Measurements from ENCODE around the gene FRMD4A.

Gene FRMD4A

DNA sequence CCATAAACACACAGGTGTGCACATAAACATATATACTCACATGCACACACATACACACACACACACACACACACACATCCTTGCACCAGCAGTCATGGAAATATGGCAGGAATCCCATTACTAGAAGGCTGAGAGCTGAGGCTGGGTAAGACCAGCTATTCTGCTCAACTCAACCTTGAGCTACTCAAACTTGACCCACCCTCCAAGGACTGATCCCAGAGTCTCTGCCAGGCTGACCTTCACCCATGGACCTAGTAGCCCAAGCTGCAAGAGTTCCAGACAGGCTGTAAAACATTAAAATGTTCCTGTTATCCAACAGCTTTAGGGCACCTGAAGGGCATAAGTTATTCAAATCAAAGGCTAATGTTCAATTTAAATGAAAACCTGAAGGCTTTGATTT, 134.6 kb downstream of the FRMD4A start:
- Histone ChIP-seq H3K4me3 (ENCODE audit: low read depth in 1 of 2, low read length in 2 of 2) (no peak overlapping the region), H3K27me3 (ENCODE audit: insufficient read depth, low read length, poor library complexity) (peaks cover 16% of the 10 kb centered on the region), H3K9me3 (ENCODE audit: insufficient read depth, low read length, severe bottlenecking) (no peaks in the 10 kb centered on the region), H2AFZ (ENCODE audit: low read depth, low read length) (no peak overlapping the region), H3K27ac (ENCODE audit: low read length) (no peak overlapping the region), H3K4me2 (ENCODE audit: insufficient read depth, low read length) (no peak overlapping the region), H3K79me2 (ENCODE audit: insufficient read depth, low read length) (no peaks in the 10 kb centered on the region), H4K20me1 (ENCODE audit: insufficient read depth, low read length) (no peaks in the 10 kb centered on the region; the same call in 1 of the 2 replicates), H3K4me1 (ENCODE audit: insufficient read depth, low read length) (no peaks in the 10 kb centered on the region), H3K9ac (ENCODE audit: low read depth, low read length) (no peak overlapping the region), H3K36me3 (ENCODE audit: insufficient read depth, low read length) (no peaks in the 10 kb centered on the region)
- ATAC-seq (ENCODE audit: insufficient read depth, low read depth) (no peak), DNase-seq (no peak)
- TF ChIP-seq, protein P1, sequence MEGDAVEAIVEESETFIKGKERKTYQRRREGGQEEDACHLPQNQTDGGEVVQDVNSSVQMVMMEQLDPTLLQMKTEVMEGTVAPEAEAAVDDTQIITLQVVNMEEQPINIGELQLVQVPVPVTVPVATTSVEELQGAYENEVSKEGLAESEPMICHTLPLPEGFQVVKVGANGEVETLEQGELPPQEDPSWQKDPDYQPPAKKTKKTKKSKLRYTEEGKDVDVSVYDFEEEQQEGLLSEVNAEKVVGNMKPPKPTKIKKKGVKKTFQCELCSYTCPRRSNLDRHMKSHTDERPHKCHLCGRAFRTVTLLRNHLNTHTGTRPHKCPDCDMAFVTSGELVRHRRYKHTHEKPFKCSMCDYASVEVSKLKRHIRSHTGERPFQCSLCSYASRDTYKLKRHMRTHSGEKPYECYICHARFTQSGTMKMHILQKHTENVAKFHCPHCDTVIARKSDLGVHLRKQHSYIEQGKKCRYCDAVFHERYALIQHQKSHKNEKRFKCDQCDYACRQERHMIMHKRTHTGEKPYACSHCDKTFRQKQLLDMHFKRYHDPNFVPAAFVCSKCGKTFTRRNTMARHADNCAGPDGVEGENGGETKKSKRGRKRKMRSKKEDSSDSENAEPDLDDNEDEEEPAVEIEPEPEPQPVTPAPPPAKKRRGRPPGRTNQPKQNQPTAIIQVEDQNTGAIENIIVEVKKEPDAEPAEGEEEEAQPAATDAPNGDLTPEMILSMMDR (IDR thresholded peaks at IDR 0.05; ENCODE audit: borderline replicate concordance, extremely low read depth, low read length, poor library complexity, severe bottlenecking), result no peak
- TF ChIP-seq EZH2 (IDR thresholded peaks at IDR 0.05; ENCODE audit: borderline replicate concordance, low read depth, low read length, severe bottlenecking), result no peak

DNA sequence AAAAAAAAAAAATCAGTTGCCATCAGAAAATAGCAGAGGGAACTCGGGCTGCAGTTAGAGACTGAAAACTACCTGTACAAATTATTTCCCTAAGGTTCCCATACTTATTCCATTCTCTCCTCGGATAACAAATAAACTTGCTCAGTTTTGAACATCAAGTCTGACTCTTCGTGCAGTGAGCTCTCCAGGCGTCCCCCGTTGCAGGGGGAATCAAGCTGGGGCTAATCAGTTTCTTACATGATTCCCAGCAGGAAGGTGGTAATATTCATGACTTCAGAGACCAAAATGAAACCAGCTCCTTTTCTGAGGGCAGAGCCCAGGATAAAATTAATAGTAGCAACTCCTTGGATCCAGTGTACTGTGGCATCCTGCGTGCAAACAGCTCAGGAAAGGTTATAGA, 135.3 kb downstream of the FRMD4A start:
- no peak for ATAC-seq (ENCODE audit: insufficient read depth, low read depth)
- H2AFZ ChIP-seq (ENCODE audit: low read depth, low read length), result no peak overlapping the region

GRCh38 chr10:14192746-14193145, 138.0 kb downstream of the FRMD4A start:
- Histone ChIP-seq H4K20me1 (ENCODE audit: insufficient read depth, low read length) (no peaks in the 10 kb centered on the region), H3K9me3 (ENCODE audit: insufficient read depth, low read length, severe bottlenecking) (no peaks in the 10 kb centered on the region), H3K9ac (ENCODE audit: low read depth, low read length) (no peak overlapping the region), H3K27me3 (ENCODE audit: insufficient read depth, low read length, poor library complexity) (peaks cover 13% of the 10 kb centered on the region), H3K36me3 (ENCODE audit: insufficient read depth, low read length) (no peaks in the 10 kb centered on the region), H3K79me2 (ENCODE audit: insufficient read depth, low read length) (no peaks in the 10 kb centered on the region), H2AFZ (ENCODE audit: low read depth, low read length) (no peak overlapping the region), H3K27ac (ENCODE audit: low read length) (no peak overlapping the region), H3K4me3 (ENCODE audit: low read depth in 1 of 2, low read length in 2 of 2) (no peak overlapping the region), H3K4me2 (ENCODE audit: insufficient read depth, low read length) (no peak overlapping the region), H3K4me1 (ENCODE audit: insufficient read depth, low read length) (no peaks in the 10 kb centered on the region)
- ATAC-seq (ENCODE audit: insufficient read depth, low read depth) (no peak), DNase-seq (no peak)
- no peak for TF ChIP-seq EZH2 (IDR thresholded peaks at IDR 0.05; ENCODE audit: borderline replicate concordance, low read depth, low read length, severe bottlenecking)

More for the DNA sequence above, 135.3 kb downstream of the FRMD4A start:
- no peak for DNase-seq
- no peak overlapping the region for H3K4me2 ChIP-seq (ENCODE audit: insufficient read depth, low read length)
- no peaks in the 10 kb centered on the region for H4K20me1 ChIP-seq (ENCODE audit: insufficient read depth, low read length)
- no peak overlapping the region for H3K9ac ChIP-seq (ENCODE audit: low read depth, low read length)
- no peaks in the 10 kb centered on the region for H3K9me3 ChIP-seq (ENCODE audit: insufficient read depth, low read length, severe bottlenecking)
- H3K4me3 ChIP-seq (ENCODE audit: low read depth in 1 of 2, low read length in 2 of 2), result no peak overlapping the region
- H3K27me3 ChIP-seq (ENCODE audit: insufficient read depth, low read length, poor library complexity), result peaks cover 13% of the 10 kb centered on the region
- H3K4me1 ChIP-seq (ENCODE audit: insufficient read depth, low read length), result no peaks in the 10 kb centered on the region
- no peak for TF ChIP-seq EZH2 (IDR thresholded peaks at IDR 0.05; ENCODE audit: borderline replicate concordance, low read depth, low read length, severe bottlenecking)
- TF ChIP-seq, protein P1 (IDR thresholded peaks at IDR 0.05; ENCODE audit: borderline replicate concordance, extremely low read depth, low read length, poor library complexity, severe bottlenecking), result no peak
- H3K79me2 ChIP-seq (ENCODE audit: insufficient read depth, low read length), result no peaks in the 10 kb centered on the region
- no peak overlapping the region for H3K27ac ChIP-seq (ENCODE audit: low read length)
- no peaks in the 10 kb centered on the region for H3K36me3 ChIP-seq (ENCODE audit: insufficient read depth, low read length)

GRCh38 chr10:14191871-14192270, 138.9 kb downstream of the FRMD4A start:
- no peaks in the 10 kb centered on the region for H3K9me3 ChIP-seq (ENCODE audit: insufficient read depth, low read length, severe bottlenecking)
- H3K27me3 ChIP-seq (ENCODE audit: insufficient read depth, low read length, poor library complexity), result peaks cover 13% of the 10 kb centered on the region
- H2AFZ ChIP-seq (ENCODE audit: low read depth, low read length), result no peak overlapping the region
- TF ChIP-seq, protein P1 (IDR thresholded peaks at IDR 0.05; ENCODE audit: borderline replicate concordance, extremely low read depth, low read length, poor library complexity, severe bottlenecking), result no peak
- no peak for TF ChIP-seq EZH2 (IDR thresholded peaks at IDR 0.05; ENCODE audit: borderline replicate concordance, low read depth, low read length, severe bottlenecking)
- no peaks in the 10 kb centered on the region for H3K36me3 ChIP-seq (ENCODE audit: insufficient read depth, low read length)
- no peaks in the 10 kb centered on the region for H4K20me1 ChIP-seq (ENCODE audit: insufficient read depth, low read length)
- no peaks in the 10 kb centered on the region for H3K4me1 ChIP-seq (ENCODE audit: insufficient read depth, low read length)
- ATAC-seq (ENCODE audit: insufficient read depth, low read depth) (no peak), DNase-seq (no peak)
- no peak overlapping the region for H3K9ac ChIP-seq (ENCODE audit: low read depth, low read length)
- no peaks in the 10 kb centered on the region for H3K79me2 ChIP-seq (ENCODE audit: insufficient read depth, low read length)
- no peak overlapping the region for H3K27ac ChIP-seq (ENCODE audit: low read length)
- no peak overlapping the region for H3K4me2 ChIP-seq (ENCODE audit: insufficient read depth, low read length)
- no peak overlapping the region for H3K4me3 ChIP-seq (ENCODE audit: low read depth in 1 of 2, low read length in 2 of 2)
